ENCODE data around the gene DMWD.
"Not testable (repeated sequence)": the region's sequence is repeated elsewhere in the genome, so short reads cannot be mapped to it uniquely, and the experiment has no call there.

DMWD gene

DNA sequence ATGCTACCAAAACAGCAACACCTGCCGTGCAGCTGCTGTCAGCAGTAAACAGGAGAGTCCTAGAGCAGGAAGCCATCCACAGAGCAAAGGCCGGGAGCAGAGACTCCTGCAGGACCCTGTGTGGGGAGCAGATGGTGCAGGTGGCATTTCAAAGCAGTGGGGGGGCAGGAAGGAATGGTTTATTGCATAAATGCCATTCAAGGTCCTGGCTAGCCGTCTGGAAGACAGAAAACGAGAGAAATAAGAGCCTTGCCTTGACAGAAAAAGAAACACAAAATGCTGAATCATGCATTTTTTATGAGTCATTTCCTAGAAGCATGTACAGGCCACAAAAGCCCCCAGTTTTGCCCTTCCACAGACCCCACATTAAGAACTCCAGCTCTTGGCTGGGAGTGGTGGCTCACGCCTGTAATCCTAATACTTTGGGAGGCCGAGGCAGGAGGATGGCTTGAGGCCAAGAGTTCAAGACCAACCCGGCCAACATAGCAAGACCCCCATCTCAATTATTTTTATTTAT is 17.1 kb upstream of the DMWD start:
- TF ChIP-seq, protein P1, sequence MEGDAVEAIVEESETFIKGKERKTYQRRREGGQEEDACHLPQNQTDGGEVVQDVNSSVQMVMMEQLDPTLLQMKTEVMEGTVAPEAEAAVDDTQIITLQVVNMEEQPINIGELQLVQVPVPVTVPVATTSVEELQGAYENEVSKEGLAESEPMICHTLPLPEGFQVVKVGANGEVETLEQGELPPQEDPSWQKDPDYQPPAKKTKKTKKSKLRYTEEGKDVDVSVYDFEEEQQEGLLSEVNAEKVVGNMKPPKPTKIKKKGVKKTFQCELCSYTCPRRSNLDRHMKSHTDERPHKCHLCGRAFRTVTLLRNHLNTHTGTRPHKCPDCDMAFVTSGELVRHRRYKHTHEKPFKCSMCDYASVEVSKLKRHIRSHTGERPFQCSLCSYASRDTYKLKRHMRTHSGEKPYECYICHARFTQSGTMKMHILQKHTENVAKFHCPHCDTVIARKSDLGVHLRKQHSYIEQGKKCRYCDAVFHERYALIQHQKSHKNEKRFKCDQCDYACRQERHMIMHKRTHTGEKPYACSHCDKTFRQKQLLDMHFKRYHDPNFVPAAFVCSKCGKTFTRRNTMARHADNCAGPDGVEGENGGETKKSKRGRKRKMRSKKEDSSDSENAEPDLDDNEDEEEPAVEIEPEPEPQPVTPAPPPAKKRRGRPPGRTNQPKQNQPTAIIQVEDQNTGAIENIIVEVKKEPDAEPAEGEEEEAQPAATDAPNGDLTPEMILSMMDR (IDR thresholded peaks at IDR 0.05; ENCODE audit: insufficient read depth, missing control alignments) = no peak
- DNase-seq (ENCODE audit: insufficient read length, low spot score) (no peak), FAIRE-seq (no peak)

DNA sequence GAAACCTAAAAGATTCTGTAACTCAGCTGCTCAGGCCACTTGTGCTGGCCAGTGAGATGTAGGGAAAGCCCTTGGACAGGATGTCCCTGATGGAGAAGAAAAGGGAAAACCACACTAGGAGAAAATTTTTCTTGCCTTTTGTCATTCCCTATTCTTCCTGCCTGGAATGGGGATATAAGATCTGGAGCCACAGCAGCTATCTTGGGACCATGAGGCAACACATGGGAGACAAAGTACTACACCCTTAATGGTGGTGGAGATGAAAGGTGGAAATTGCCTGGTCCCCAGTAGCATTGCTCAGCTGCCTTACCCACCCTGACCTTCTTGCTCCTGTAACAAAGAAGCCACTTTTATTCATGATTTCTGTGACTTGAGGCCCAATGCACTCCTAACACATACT is 13.1 kb upstream of the DMWD start:
- TF ChIP-seq, protein P1 (IDR thresholded peaks at IDR 0.05; ENCODE audit: insufficient read depth, missing control alignments) = no peak
- FAIRE-seq (no peak), DNase-seq (ENCODE audit: insufficient read length, low spot score) (no peak)

DNA sequence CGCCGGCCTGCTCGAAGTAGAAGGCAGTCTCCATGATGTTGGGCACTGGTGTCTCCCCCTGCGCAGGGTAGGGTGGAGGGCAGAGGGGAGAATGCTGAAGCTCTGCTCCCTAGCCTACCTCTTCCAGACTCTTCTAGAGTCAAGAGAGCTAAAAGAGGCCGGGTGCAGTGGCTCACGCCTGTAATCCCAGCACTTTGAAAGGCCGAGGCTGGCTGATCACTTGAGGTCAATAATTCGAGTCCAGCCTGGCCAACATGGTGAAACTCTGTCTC is 12.2 kb upstream of the DMWD start:
- no peak for FAIRE-seq
- no peak for DNase-seq (ENCODE audit: insufficient read length, low spot score)
- TF ChIP-seq, protein P1 (IDR thresholded peaks at IDR 0.05; ENCODE audit: insufficient read depth, missing control alignments) = no peak

DNA sequence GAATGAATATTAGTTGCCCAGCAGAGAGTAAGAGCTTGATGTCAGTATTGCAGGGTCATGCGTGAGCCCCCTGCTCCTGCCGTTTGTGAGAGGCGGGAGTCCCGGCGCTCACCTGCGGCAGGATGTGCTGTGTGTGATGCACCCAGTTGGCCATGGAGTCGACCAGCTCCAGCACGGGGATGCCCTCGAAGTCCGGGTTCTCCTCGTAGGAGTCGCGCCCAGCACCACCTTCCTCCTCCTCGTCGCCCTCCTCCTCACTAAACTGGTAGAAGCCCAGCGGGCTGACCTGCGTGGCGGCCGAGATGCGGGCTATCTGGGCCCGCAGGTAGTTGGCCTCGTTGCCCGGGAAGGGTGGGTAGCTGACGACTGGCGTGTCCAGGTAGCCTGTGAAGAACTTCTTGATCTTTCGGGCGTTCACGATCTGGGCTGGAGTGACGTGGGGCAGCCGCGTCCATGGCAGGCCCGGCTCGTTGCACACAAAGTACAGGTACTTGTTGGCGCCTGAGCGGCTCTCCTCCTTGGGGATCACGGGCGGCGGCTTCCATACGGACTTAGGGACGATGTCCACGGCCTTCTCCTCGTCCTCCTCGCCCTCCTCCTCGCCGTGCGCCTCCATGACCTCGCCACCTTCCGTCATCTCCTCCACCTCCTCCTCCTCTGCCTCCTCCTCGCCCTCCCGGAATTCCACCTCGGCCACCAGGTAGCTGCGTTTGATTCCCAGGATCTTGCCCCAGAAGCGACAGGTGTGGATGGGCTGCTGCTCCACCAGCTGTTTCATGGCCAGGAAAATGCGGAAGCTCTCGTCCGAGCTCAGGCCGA is 11.7 kb upstream of the DMWD start:
- FAIRE-seq (no peak), DNase-seq (ENCODE audit: insufficient read length, low spot score) (no peak)
- TF ChIP-seq, protein P1 (IDR thresholded peaks at IDR 0.05; ENCODE audit: insufficient read depth, missing control alignments) = no peak

DNA sequence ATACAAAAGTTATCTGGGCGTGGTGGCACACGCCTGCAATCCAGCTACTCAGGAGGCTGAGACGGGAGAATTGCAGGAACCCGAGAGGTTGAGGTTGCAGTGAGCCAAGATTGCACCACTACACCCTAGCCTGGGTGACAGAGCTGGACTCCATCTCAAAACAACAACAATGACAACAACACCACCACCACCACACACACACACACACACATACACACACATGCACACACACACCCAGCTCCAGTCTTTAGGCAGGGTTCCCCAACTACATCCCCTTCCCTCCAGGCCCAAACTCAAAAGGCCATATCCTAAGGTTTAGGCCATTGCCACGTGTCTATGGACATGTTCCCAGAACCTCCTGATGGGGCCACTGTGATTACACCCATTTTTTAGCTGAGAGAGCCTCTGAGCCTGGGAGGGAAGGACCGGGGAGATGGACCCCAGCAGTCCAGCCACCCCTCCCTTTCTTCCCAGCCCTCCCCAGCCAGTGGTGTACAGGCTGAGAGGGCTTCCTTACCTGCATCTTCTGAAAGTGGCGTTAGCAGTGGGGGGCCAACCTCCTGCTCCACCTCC is 9.0 kb upstream of the DMWD start:
- TF ChIP-seq, protein P1 (IDR thresholded peaks at IDR 0.05; ENCODE audit: insufficient read depth, missing control alignments) = no peak
- FAIRE-seq (no peak), DNase-seq (ENCODE audit: insufficient read length, low spot score) (no peak)

DNA sequence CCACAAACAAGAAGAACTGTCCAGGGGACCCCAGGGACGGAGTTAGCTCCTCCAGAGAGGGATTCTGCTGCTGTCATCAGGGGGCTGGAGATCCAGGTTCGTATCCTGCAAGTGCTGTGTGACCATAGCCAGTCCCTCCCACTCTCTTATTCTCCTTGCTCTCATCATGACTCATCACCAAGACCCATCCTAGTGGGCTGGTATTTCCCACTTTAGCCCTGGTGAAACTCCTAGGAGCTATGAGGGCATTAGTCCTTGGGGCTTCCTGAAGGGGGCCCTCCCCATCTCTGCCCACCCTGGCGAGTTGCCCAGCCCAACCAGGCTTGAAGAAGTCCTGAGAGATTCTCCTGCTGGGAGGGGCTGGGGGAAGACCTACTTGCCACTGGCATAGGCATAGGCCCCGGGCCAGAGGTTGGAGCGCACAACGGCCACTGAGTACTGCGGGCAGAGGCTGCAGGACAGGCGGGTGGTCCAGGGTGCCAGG is 7.5 kb upstream of the DMWD start:
- TF ChIP-seq, protein P1 (IDR thresholded peaks at IDR 0.05; ENCODE audit: insufficient read depth, missing control alignments) = no peak
- DNase-seq (ENCODE audit: insufficient read length, low spot score) = no peak
- FAIRE-seq = no peak

DNA sequence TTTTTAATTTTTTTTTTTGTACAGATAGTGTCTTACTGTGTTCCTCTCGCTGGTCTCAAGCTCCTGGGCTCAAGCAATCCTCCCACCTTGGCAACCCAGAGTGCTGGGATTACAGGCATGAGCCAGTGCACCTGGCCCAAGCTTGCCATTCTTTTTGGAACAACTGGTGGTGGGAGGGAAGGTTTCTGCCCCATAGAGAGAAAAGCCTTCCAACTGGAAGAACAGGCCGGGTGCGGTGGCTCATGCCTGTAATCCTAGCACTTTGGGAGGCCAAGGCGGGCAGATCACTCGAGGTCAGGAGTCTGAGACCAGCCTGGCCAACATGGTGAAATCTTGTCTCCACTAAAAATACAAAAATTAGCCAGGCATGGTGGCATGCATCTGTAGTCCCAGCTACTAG is 6.9 kb upstream of the DMWD start:
- not testable (repeated sequence) for FAIRE-seq; DNase-seq (ENCODE audit: insufficient read length, low spot score)

Measured in D721Med (cell line).